ENCODE results near the gene ROBO1. TPM values are rescaled to one million over a fixed set of nuclear protein-coding genes. Genes with fewer than 3 reads are reported as not detected.
A peak's percentile ranks its signal among the peaks of the same experiment; 100 is the strongest.

ROBO1 gene
- total RNA-seq, 1 donor from 2014 or later, result 250 TPM

DNA sequence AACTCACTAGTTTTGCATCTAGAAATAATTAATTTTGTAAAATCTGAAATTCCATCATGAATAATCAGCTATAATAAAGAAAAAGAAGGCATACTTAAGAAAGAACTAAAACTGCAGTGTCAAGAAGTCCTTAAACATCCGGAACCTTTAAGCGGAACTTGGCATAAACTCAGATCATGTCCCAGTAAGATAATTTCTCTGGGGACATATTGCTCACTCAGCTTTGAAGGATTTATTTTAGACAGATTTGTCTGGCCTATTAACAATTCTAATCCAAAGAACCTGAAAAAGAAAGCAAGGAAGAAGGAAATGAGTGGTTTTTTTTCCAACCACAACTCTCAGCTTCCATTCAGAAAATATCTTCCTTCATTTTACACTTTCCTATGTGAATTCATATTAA, 850.3 kb downstream of the ROBO1 start:
- H3K4me3 Mint-ChIP-seq (ENCODE audit: unreplicated experiment), result no peak overlapping the region

DNA sequence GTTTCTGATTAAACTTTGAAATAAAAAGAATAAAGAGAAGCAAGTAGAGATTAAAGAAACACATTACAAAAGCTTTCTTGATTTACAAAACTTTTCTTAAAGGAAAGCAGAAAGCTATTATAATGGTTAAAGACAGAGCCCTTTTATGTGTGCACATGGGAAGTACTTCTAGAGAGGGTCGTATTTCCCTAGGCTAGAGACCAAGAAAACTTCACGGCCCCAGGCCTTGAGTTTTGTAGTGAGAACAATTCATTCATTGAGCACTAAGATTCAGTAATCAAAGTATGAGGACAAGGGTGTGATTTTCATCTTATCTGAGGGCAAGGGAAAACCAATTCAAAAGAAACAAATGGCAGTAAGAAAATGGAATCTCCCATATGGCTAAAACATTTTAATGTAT, 854.1 kb downstream of the ROBO1 start:
- no peak overlapping the region for H3K27ac Mint-ChIP-seq (ENCODE audit: unreplicated experiment)
- TF ChIP-seq, protein P1, sequence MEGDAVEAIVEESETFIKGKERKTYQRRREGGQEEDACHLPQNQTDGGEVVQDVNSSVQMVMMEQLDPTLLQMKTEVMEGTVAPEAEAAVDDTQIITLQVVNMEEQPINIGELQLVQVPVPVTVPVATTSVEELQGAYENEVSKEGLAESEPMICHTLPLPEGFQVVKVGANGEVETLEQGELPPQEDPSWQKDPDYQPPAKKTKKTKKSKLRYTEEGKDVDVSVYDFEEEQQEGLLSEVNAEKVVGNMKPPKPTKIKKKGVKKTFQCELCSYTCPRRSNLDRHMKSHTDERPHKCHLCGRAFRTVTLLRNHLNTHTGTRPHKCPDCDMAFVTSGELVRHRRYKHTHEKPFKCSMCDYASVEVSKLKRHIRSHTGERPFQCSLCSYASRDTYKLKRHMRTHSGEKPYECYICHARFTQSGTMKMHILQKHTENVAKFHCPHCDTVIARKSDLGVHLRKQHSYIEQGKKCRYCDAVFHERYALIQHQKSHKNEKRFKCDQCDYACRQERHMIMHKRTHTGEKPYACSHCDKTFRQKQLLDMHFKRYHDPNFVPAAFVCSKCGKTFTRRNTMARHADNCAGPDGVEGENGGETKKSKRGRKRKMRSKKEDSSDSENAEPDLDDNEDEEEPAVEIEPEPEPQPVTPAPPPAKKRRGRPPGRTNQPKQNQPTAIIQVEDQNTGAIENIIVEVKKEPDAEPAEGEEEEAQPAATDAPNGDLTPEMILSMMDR (IDR thresholded peaks at IDR 0.05; ENCODE audit: unreplicated experiment), result no peak
- peaks cover 17% of the 10 kb centered on the region for H3K4me1 Mint-ChIP-seq (ENCODE audit: unreplicated experiment)
- H3K9me3 Mint-ChIP-seq (ENCODE audit: unreplicated experiment), result no peaks in the 10 kb centered on the region
- H3K27me3 Mint-ChIP-seq (ENCODE audit: unreplicated experiment), result peaks cover 2% of the 10 kb centered on the region
- H3K36me3 Mint-ChIP-seq (ENCODE audit: low read depth, unreplicated experiment), result no peaks in the 10 kb centered on the region
- H3K4me3 Mint-ChIP-seq (ENCODE audit: unreplicated experiment), result no peak overlapping the region
- no peak for DNase-seq (ENCODE audit: low spot score)

More for the DNA sequence above, 850.3 kb downstream of the ROBO1 start:
- Mint-ChIP-seq H3K4me1 (ENCODE audit: unreplicated experiment) (peaks cover 35% of the 10 kb centered on the region), H3K36me3 (ENCODE audit: low read depth, unreplicated experiment) (no peaks in the 10 kb centered on the region), H3K27me3 (ENCODE audit: unreplicated experiment) (peaks cover 2% of the 10 kb centered on the region), H3K27ac (ENCODE audit: unreplicated experiment) (peak overlapping the region; percentile 8), H3K9me3 (ENCODE audit: unreplicated experiment) (no peaks in the 10 kb centered on the region)
- DNase-seq (ENCODE audit: low spot score), result no peak
- TF ChIP-seq, protein P1 (IDR thresholded peaks at IDR 0.05; ENCODE audit: unreplicated experiment), result no peak

DNA sequence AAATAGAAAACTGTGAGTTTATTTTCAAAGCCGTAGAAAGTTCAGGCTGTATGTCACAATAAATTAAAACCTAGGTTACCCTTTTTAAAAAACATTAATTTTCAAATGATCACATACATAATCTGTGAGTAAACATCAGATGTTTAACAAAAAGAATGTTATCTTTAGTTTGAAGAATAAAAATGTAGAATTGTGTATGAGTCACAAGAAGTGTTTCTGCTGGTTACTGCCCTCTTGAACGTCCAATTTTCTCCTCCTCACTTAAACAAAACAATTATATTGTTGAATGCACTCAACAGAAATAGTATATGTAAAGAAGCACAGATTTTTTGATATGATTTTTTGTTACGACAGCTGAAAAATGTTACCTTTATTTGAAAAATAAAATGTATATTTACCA, 855.1 kb downstream of the ROBO1 start:
- H3K36me3 Mint-ChIP-seq (ENCODE audit: low read depth, unreplicated experiment), result no peaks in the 10 kb centered on the region
- H3K27me3 Mint-ChIP-seq (ENCODE audit: unreplicated experiment), result peaks cover 2% of the 10 kb centered on the region
- no peak overlapping the region for H3K27ac Mint-ChIP-seq (ENCODE audit: unreplicated experiment)

DNA sequence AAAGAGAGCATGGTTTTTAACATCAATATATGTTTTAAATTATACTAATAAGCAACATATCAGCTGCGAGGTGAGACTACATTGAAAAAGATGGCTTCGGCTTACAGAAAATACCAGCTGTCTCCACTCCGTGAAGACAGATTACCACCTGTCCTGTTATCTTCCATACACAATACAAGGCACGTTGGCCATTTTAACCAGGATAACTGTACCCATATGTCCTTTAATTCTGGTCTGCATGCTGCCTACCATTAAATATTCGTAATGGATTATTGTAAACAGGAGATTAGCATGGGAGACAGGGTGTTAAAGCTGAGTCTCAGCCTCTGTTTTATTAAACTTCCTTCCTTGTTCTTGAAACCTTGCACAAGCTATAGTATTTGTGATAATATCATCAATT, 855.5 kb downstream of the ROBO1 start:
- H3K9me3 Mint-ChIP-seq (ENCODE audit: unreplicated experiment), result no peaks in the 10 kb centered on the region
- TF ChIP-seq, protein P1 (IDR thresholded peaks at IDR 0.05; ENCODE audit: unreplicated experiment), result no peak
- peaks cover 7% of the 10 kb centered on the region for H3K4me1 Mint-ChIP-seq (ENCODE audit: unreplicated experiment)
- H3K27me3 Mint-ChIP-seq (ENCODE audit: unreplicated experiment), result peaks cover 2% of the 10 kb centered on the region
- H3K4me3 Mint-ChIP-seq (ENCODE audit: unreplicated experiment), result no peak overlapping the region
- H3K36me3 Mint-ChIP-seq (ENCODE audit: low read depth, unreplicated experiment), result no peaks in the 10 kb centered on the region
- no peak for DNase-seq (ENCODE audit: low spot score)
- H3K27ac Mint-ChIP-seq (ENCODE audit: unreplicated experiment), result no peak overlapping the region

More for the DNA sequence above, 855.1 kb downstream of the ROBO1 start:
- H3K9me3 Mint-ChIP-seq (ENCODE audit: unreplicated experiment), result no peaks in the 10 kb centered on the region
- no peak for DNase-seq (ENCODE audit: low spot score)
- TF ChIP-seq, protein P1 (IDR thresholded peaks at IDR 0.05; ENCODE audit: unreplicated experiment), result no peak
- no peak overlapping the region for H3K4me3 Mint-ChIP-seq (ENCODE audit: unreplicated experiment)
- peaks cover 9% of the 10 kb centered on the region for H3K4me1 Mint-ChIP-seq (ENCODE audit: unreplicated experiment)

DNA sequence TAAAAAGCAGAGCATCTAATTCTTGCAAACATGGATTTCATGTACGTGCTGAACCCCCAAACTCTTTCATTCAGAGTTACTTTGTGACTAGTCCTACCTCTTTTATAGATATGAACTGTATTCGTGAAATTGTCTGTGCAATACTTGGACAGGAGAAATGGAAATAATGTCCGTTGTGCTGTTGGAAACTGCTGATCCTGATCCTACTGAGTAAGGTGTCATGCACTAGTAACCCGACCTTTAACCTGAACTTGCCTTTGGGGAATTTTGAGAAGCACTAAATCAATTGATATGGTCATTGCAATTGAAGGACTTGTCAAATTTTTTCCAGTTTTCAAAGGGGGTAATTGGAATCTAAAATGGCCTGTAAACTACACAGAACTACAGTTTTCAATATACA, 856.4 kb downstream of the ROBO1 start:
- H3K36me3 Mint-ChIP-seq (ENCODE audit: low read depth, unreplicated experiment), result no peaks in the 10 kb centered on the region
- peaks cover 2% of the 10 kb centered on the region for H3K27me3 Mint-ChIP-seq (ENCODE audit: unreplicated experiment)
- H3K4me3 Mint-ChIP-seq (ENCODE audit: unreplicated experiment), result no peak overlapping the region
- no peak for DNase-seq (ENCODE audit: low spot score)
- H3K9me3 Mint-ChIP-seq (ENCODE audit: unreplicated experiment), result no peaks in the 10 kb centered on the region
- H3K4me1 Mint-ChIP-seq (ENCODE audit: unreplicated experiment), result peaks cover 7% of the 10 kb centered on the region
- TF ChIP-seq, protein P1 (IDR thresholded peaks at IDR 0.05; ENCODE audit: unreplicated experiment), result no peak
- no peak overlapping the region for H3K27ac Mint-ChIP-seq (ENCODE audit: unreplicated experiment)

Measured in endothelial cell (in vitro differentiated cells).